ENCODE data around the gene COG4. TPM values are rescaled to one million over a fixed set of nuclear protein-coding genes. Genes with fewer than 3 reads are reported as not detected.

The COG4 gene
- total RNA-seq, 1 experiment from 2014 or later, result 45.4 TPM

DNA sequence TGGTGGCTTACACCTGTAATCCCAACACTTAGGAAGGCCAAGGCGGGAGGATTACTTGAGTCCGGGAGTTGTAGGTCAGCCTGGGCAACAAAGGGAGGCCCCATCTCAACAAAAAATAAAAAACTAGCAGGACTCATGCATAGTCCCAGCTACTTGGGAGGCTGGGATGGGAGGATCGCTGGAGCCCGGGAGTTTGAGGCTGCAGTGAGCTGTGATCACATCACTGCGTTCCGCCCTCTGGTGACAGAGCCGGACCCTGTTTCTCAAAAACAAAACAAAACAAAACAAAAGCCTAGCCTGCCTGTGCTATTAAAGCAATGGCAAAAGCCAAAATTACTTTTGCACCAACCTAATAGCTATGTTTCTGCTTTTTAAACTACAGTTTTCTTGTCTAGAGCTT is 67.4 kb downstream of the COG4 start:
- H3K4me1 ChIP-seq (ENCODE audit: control insufficient read depth, insufficient read depth, low read length), result peaks cover 9% of the 10 kb centered on the region
- no peaks in the 10 kb centered on the region for H3K27me3 ChIP-seq (ENCODE audit: control insufficient read depth, insufficient read depth, low read length)
- no peak for DNase-seq (ENCODE audit: low read depth, low spot score)
- no peak overlapping the region for H3K27ac ChIP-seq (ENCODE audit: low read length)
- TF ChIP-seq TCF7L2 (IDR thresholded peaks at IDR 0.05; ENCODE audit: low read depth, low read length) (no peak), POLR2AphosphoS5 (IDR thresholded peaks at IDR 0.05; ENCODE audit: low read depth, low read length) (no peak), SIN3A (IDR thresholded peaks at IDR 0.05; ENCODE audit: borderline replicate concordance, insufficient read depth, low read depth, low read length) (no peak)
- TF ChIP-seq, protein P1, sequence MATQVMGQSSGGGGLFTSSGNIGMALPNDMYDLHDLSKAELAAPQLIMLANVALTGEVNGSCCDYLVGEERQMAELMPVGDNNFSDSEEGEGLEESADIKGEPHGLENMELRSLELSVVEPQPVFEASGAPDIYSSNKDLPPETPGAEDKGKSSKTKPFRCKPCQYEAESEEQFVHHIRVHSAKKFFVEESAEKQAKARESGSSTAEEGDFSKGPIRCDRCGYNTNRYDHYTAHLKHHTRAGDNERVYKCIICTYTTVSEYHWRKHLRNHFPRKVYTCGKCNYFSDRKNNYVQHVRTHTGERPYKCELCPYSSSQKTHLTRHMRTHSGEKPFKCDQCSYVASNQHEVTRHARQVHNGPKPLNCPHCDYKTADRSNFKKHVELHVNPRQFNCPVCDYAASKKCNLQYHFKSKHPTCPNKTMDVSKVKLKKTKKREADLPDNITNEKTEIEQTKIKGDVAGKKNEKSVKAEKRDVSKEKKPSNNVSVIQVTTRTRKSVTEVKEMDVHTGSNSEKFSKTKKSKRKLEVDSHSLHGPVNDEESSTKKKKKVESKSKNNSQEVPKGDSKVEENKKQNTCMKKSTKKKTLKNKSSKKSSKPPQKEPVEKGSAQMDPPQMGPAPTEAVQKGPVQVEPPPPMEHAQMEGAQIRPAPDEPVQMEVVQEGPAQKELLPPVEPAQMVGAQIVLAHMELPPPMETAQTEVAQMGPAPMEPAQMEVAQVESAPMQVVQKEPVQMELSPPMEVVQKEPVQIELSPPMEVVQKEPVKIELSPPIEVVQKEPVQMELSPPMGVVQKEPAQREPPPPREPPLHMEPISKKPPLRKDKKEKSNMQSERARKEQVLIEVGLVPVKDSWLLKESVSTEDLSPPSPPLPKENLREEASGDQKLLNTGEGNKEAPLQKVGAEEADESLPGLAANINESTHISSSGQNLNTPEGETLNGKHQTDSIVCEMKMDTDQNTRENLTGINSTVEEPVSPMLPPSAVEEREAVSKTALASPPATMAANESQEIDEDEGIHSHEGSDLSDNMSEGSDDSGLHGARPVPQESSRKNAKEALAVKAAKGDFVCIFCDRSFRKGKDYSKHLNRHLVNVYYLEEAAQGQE (IDR thresholded peaks at IDR 0.05; ENCODE audit: insufficient read depth in 1 of 2, low read depth in 2 of 2, low read length in 1 of 2), result no peak
- TF ChIP-seq, protein P2, sequence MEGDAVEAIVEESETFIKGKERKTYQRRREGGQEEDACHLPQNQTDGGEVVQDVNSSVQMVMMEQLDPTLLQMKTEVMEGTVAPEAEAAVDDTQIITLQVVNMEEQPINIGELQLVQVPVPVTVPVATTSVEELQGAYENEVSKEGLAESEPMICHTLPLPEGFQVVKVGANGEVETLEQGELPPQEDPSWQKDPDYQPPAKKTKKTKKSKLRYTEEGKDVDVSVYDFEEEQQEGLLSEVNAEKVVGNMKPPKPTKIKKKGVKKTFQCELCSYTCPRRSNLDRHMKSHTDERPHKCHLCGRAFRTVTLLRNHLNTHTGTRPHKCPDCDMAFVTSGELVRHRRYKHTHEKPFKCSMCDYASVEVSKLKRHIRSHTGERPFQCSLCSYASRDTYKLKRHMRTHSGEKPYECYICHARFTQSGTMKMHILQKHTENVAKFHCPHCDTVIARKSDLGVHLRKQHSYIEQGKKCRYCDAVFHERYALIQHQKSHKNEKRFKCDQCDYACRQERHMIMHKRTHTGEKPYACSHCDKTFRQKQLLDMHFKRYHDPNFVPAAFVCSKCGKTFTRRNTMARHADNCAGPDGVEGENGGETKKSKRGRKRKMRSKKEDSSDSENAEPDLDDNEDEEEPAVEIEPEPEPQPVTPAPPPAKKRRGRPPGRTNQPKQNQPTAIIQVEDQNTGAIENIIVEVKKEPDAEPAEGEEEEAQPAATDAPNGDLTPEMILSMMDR (IDR thresholded peaks at IDR 0.05), result no peak
- ChIA-PET POLR2A (no interaction called here), CTCF (no interaction called here)
- H3K36me3 ChIP-seq (ENCODE audit: control insufficient read depth, insufficient read depth, low read length), result peaks cover 4% of the 10 kb centered on the region; the same call in 1 of the 2 replicates
- in situ Hi-C loops (cut with HindIII; ENCODE audit: low pct_unique_long_range_greater_than_20kb, low sequenced_read_pairs) (no loop called here), intact Hi-C loops (cut with micrococcal nuclease; ENCODE audit: unreplicated experiment) (loop anchor here (10.0 kb wide), 1 partner anchor 61 kb away; no protein-coding TSS in a partner anchor)
- BruUV-seq (replicated peaks), result no TSS peak
- H3K9me3 ChIP-seq (ENCODE audit: control insufficient read depth, insufficient read depth, low read depth, low read length), result no peaks in the 10 kb centered on the region
- H3K4me3 ChIP-seq (ENCODE audit: low read depth in 2 of 2, low read length in 2 of 2), result no peak overlapping the region
- ATAC-seq, result no peak

DNA sequence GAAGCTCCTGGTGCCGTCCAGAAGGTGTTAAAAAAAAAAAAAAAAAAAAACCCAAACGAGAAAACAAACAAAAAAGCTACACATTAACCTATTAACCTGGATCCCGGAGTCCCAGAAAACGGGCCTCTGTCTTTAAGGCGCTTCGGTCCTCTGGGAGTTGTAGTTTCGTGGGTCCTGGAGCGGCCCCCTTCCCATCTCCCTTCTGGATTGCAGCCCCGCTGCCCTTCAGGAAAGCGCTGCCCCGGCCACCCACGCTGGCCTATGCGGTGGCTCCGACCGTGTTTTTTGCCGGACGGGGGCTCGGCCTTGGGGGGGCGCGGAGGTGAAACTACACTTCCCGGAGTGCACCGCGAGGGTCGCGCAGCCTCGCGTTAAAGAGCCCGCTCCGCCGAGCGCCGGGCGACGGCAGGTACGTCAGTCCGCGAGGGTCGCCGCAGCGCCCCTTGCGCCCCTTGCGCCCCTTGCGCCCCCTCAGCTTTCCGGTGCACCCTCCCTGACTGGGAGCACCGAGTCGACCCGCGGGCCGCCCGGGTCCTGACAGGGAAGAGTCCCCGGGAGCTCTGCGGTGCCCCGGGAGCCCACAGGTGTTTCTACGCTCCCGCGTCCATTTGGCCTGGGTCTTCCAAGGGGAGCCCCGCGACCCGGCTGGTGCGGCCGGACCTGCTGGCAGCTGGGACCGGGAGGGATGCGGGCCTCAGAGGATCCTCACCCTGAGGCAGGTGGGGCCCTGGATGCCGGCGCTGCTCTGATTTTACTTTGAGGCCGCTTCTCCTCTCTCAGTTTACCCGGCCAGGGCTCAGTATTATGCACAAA is 68.9 kb downstream of the COG4 start, which contains the start of gene FCSK:
Gene FCSK (plus strand): TSS at position 374 of the 813 bp plus-strand sequence. CDS start 8,596 bp downstream, outside the sequence.
- BruUV-seq (replicated peaks), result no TSS peak
- H3K27ac ChIP-seq (ENCODE audit: low read length), result peak within 1 kb of the TSS; percentile 96
- ChIA-PET POLR2A (interaction anchor here (0.5 to 0.7 kb wide), 5 partner anchors 13 to 1376 kb away, joined by 4 to 11 read pairs (median 7); partner anchors contain the start of gene AARS1), CTCF (no interaction called here)
- TF ChIP-seq TCF7L2 (IDR thresholded peaks at IDR 0.05; ENCODE audit: low read depth, low read length) (no peak), SIN3A (IDR thresholded peaks at IDR 0.05; ENCODE audit: borderline replicate concordance, insufficient read depth, low read depth, low read length) (no peak), POLR2AphosphoS5 (IDR thresholded peaks at IDR 0.05; ENCODE audit: low read depth, low read length) (no peak)
- TF ChIP-seq, protein P1 (IDR thresholded peaks at IDR 0.05; ENCODE audit: insufficient read depth in 1 of 2, low read depth in 2 of 2, low read length in 1 of 2), result no peak
- TF ChIP-seq, protein P2 (IDR thresholded peaks at IDR 0.05), result no peak
- H3K36me3 ChIP-seq (ENCODE audit: control insufficient read depth, insufficient read depth, low read length), result peaks cover 4% of the 10 kb centered on the region; the same call in 1 of the 2 replicates
- no peak for DNase-seq (ENCODE audit: low read depth, low spot score)
- H3K9me3 ChIP-seq (ENCODE audit: control insufficient read depth, insufficient read depth, low read depth, low read length), result no peaks in the 10 kb centered on the region
- intact Hi-C loops (cut with micrococcal nuclease; ENCODE audit: unreplicated experiment) (loop anchor here (10.0 kb wide), 1 partner anchor 60 kb away; no protein-coding TSS in a partner anchor), in situ Hi-C loops (cut with HindIII; ENCODE audit: low pct_unique_long_range_greater_than_20kb, low sequenced_read_pairs) (no loop called here)
- peak within 1 kb of the TSS; percentile 78 to 84 for H3K4me3 ChIP-seq (ENCODE audit: low read depth in 2 of 2, low read length in 2 of 2)
- no peaks in the 10 kb centered on the region for H3K27me3 ChIP-seq (ENCODE audit: control insufficient read depth, insufficient read depth, low read length)
- peaks cover 5% of the 10 kb centered on the region for H3K4me1 ChIP-seq (ENCODE audit: control insufficient read depth, insufficient read depth, low read length)
- peak; percentile 96 for ATAC-seq
